NOMO-1 treated with dmso at 0.1 percent for 144 hours (cell line): ENCODE measurements around the gene ZNF808.
"Not testable (repeated sequence)": the region's sequence is repeated elsewhere in the genome, so short reads cannot be mapped to it uniquely, and the experiment has no call there.

Experiments used
- DNase-seq: peaks from one replicate; lab custom pipeline; 2025; ENCODE audit not compliant: unreplicated experiment; lab: John Stamatoyannopoulos, UW

Gene ZNF808

GRCh38 chr19:52535771-52536447 is 8.4 kb downstream of the ZNF808 start:
- no peak for DNase-seq

DNA sequence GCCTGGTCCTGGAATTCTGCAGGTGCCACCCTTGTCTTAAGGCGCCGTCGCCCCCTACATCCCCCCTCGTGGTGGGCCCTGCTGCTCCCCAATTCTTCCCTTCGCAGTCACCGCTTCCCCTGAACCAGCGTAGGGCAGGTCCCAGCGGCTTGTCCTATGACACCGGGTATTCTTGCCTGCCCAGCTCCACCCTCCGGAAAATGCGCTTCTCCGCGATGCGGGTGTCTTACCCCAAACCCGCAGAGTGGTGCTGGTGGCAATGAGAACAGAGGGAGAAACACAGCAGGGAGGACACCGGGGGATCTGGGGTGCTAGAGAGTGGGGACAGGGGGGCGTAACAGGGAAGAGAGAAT is 9.0 kb downstream of the ZNF808 start:
- DNase-seq = no peak

DNA sequence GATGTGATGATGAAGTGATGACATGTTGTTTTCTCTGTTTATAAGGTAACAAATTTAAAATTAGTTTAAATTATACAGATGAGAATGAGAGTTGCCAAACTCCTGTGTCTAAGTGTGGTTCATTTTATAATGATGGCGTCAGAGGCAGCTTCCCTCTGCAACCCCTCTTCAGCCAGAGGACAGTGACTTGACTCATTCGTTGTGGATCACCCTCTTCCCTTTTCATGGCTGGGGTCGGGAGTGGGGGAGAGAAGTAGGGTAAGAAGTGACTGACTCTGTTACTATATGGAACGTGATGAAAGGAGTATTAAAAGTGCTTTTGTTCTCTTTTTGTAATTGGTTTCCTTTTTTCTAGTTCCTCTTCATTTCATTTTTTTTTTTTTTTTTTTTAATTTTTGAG is 11.3 kb downstream of the ZNF808 start:
- DNase-seq = peak; percentile 22

DNA sequence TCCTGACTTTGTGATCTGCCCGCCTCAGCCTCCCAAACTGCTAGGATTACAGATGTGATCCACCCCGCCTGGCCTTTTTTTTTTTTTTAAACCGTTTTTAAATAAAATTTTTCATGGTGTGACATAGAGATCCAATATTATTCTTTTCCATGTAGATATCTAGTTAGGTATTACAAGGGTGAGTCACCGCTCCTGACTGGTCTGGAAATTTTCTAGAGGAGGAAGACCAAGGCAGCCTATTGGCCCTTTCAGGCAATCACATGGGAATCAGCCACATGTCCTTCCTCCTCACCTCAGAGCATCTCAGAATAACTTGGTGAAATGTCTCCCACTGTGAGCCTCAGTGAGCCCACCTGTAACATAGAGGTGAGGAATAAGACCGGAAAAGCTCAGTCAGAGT is 13.7 kb downstream of the ZNF808 start:
- DNase-seq = not testable (repeated sequence)

DNA sequence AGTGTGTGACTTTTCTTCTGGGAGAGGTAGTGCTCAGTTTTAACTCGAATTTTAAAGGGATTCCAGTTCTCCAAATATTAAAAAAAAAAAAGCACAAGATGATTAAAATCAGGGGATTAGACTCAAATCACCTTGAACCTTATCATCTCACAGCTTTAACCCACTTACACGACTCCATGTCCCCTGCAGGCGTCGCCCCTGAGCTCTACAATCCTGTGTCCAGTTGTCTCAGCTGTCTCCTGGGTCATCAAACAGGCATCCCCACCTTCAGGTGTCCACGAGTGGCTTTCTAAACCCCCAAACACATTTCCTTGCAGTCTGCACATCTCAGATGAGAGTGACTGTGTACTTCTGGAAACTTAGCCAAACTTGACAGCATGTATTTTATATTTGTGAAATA is 14.1 kb downstream of the ZNF808 start:
- DNase-seq = no peak

GRCh38 chr19:52542541-52542940 is 15.1 kb downstream of the ZNF808 start:
- not testable (repeated sequence) for DNase-seq

GRCh38 chr19:52542984-52543664 is 15.7 kb downstream of the ZNF808 start:
- no peak for DNase-seq

DNA sequence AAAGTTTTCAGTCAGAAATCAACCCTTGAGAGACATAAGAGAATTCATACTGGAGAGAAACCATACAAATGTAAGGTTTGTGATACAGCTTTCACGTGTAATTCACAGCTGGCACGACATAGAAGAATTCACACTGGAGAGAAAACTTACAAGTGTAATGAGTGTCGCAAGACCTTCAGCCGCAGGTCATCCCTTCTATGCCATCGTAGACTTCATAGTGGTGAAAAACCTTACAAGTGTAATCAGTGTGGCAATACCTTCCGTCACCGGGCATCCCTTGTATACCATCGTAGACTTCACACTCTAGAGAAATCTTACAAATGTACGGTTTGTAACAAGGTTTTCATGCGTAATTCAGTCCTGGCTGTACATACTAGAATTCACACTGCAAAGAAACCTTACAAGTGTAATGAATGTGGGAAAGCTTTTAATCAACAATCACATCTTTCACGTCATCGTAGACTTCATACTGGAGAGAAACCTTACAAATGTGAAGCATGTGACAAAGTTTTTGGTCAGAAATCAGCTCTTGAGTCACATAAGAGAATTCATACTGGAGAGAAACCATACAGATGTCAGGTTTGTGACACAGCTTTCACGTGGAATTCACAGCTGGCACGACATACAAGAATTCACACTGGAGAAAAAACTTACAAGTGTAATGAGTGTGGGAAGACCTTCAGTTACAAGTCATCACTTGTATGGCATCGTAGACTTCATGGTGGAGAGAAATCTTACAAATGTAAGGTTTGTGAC is 26.9 kb downstream of the ZNF808 start:
- DNase-seq = no peak

DNA sequence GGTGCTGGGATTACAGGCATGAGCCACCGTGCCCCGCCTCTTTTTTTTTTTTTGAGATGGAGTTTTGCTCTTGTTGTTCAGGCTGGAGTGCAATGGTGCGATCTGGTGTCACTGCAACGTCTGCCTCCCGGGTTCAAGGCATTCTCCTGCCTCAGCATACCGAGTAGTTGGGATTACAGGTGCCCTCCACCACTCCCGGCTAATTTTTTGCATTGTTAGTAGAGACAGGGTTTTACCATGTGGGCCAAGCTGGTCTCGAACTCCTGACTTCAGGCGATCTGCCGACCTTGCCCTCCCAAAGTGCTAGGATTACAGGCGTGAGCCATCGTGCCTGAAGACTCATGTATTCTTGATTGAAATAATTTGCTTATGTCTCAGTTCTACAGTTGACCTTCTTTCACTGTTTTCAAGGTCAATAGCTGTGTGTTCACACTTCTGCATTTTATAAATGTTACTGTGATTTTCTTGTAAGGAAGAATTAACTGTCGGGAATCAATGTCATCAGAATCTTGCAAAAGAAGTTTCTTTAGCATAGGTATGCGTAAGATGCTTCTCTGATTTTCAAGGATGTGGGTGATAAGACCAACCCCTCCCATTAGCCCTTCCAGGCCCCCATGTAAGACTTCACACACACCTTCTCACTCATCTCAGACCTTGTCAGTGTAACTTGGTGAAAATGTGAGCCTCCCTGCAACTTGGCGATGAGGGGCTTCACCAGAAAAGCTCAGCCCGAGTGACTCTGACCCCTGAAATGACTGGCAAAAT is 29.9 kb downstream of the ZNF808 start:
- DNase-seq = no peak

GRCh38 chr19:52558732-52559445 is 31.4 kb downstream of the ZNF808 start:
- DNase-seq = not testable (repeated sequence)

DNA sequence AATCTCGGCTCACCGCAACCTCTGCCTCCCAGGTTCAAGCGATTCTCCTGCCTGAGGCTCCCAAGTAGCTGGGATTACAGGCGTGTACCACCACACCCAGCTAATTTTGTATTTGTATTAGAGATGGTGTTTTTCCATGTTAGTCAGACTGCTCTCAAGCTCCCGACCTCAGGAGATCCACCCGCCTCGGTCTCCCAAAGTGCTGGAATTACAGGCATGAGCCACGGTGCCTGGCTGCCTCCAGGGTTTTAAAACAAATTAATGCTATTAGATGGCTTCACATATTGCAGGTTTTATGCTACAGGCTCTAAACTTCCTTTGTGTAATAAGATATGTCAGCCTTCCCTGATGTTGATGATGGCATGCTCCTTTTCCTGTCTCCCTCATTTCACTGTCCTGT is 34.1 kb downstream of the ZNF808 start:
- DNase-seq = not testable (repeated sequence)

GRCh38 chr19:52566121-52566520 is 38.7 kb downstream of the ZNF808 start:
- no peak for DNase-seq

- DNase-seq = no peak
Measured at GRCh38 chr19:52566588-52566987, 39.1 kb downstream of the ZNF808 start.

DNA sequence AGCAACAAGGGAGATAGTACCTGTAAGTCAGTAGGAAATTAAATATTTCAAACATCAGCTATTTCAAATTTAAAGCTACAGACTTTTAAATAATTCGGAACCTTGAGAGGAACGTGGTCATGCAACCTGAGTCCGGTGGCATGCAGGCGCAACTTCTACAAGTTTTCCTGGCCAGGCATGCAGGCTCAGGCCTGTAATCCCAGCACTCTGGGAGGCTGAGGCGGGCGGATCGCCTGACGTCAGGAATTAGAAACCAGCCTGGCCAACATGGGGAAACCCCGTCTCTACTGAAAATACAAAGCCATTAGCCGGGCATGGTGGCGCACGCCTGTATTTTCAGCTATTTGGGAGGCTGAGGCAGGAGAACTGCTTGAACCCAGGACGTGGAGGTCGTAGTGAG is 40.5 kb downstream of the ZNF808 start:
- DNase-seq = no peak

DNA sequence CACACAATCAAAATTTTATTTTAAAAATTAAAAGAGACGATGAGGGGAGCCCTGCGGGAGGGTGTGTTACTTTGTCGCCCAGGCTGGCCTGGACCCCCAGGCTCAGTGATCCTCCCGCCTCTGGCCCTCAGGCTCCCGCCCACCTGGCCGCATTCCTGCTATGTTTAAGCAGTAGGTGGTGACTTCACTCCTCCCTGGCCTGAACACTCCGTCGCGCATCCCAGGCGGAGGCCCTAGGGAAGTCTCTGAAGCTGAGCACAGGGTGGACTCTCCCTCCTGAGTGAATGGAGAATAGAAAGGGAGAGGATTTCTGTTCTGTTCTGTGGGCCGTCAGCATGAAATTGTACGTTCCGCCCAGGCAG is 42.2 kb downstream of the ZNF808 start:
- not testable (repeated sequence) for DNase-seq

GRCh38 chr19:52570000-52570861 is 42.8 kb downstream of the ZNF808 start, which contains the start of gene ZNF701:
Gene ZNF701 (plus strand): TSS chr19:52570287. CDS start chr19:52574148, 3,861 bp downstream.
- peak; percentile 89 for DNase-seq

DNA sequence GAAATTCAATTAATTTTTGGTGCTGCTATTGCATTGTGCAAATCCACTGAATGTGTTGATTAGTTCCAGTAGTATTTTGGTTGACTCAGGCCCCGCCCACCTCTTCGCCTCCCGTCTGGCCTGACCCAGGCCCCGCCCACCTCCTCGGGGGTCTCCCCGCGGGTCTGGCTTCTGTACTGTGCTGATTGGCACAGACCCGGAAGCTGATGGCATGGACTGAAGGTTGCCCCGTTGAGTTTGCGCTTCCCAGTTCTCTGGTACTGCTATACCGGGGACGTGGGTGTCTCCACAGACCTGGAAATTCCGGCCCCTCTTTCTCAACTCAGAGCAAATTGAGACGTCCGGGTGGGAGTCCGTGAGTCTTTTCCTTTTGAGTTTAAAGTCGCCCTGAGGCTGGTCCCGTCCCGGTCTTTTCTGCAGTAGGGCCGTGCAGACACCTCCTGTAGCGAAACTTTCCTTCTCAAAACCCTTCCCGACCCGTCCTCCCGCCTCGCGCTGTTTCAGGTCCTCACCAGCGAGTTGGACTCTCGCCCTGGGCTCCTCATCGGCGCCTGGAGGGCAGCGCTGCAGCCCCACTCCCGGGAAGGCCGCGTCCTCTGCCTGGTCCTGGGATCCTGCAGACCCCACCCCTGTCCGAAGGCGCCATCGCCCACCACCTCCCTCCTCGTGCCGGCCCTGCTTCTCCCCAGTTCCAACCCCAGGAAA is 57.4 kb downstream of the ZNF808 start:
- no peak for DNase-seq

DNA sequence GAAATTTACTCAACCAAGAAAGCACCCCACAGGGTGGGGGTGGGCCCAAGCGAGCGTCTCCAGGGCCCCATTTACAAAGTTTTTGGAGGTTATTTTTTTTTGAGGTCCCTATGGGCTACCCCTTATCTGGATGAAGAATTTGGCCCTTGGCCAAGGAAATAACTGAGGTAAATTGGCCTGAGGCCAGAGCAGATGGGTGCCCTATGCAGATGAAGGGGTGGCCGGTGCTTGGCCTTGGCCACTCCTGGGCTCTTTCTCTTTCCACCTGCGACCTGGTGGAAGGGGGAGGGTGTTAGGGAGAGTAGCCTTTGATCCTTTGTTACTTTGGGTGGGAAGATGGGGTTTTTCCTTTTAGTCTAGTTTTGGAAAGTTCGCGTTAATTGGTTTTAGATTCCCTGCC is 58.1 kb downstream of the ZNF808 start:
- DNase-seq = no peak

GRCh38 chr19:52590728-52591127 is 63.3 kb downstream of the ZNF808 start:
- no peak for DNase-seq
